Endothelial cell of umbilical vein (primary cell): ENCODE results near the gene RASL10A. TPM values are rescaled to one million over a fixed set of nuclear protein-coding genes. Genes with fewer than 3 reads are reported as not detected.

Experiments used
- BruUV-seq: library from RNA; stranded (reverse); fragments of 400-500 nt; replicated peaks from 2 replicates; lab custom pipeline; 2021; lab: Mats Ljungman, UMichigan
- CTCF ChIA-PET: fragments of 300-600, 350-600 bp; sonication (Branson Sonifier 250); formaldehyde crosslinking; loops from one replicate; lab custom pipeline; 2021; ENCODE audit warnings: antibody characterized with exemption, inconsistent platforms; lab: Charles Lee
- POLR2A ChIA-PET: fragments of 300-600, 350-600 bp; sonication (Branson Sonifier 250); formaldehyde crosslinking; loops from one replicate; lab custom pipeline; 2021; ENCODE audit warnings: antibody characterized with exemption, inconsistent platforms; lab: Charles Lee
- DNase-seq: peaks from one replicate; pipeline ENCODE4 v3.0.0-alpha.2; 2011; ENCODE audit warnings: low read depth, low spot score
- FAIRE-seq: peaks from 2 replicates; lab custom pipeline; 2011; peaks lifted over from hg19 to GRCh38; lab: Jason Lieb, UNC
- H2AFZ ChIP-seq: 2 replicates; pipeline ENCODE4 v1.6.0; 2012; ENCODE audit warnings: low read depth, low read length, control low read depth, inconsistent platforms
- H3K27ac ChIP-seq: 2 replicates; pipeline ENCODE4 v1.5.1; 2011; ENCODE audit warnings: low read depth, mild to moderate bottlenecking, control low read depth, low read length, moderate library complexity; ENCODE audit not compliant: insufficient read depth
- H3K27me3 ChIP-seq, 2 experiments: 2 replicates each; pipeline versions ENCODE4 v1.6.0 to v1.6.1; 2011; ENCODE audit warnings: low read length in 2 of 2, mixed read lengths in 1 of 2; ENCODE audit not compliant: control insufficient read depth in 2 of 2, insufficient read depth in 2 of 2
- H3K36me3 ChIP-seq, 2 experiments: 2 replicates in 1 of 2; 3 replicates in 1 of 2; pipeline ENCODE4 v1.5.1; 2011; ENCODE audit warnings: low read length in 2 of 2, mild to moderate bottlenecking in 1 of 2, moderate library complexity in 1 of 2; ENCODE audit not compliant: control insufficient read depth in 2 of 2, insufficient read depth in 2 of 2; ENCODE audit errors: extremely low read depth in 1 of 2
- H3K4me1 ChIP-seq: 3 replicates; pipeline ENCODE4 v1.5.1; 2011; ENCODE audit warnings: mild to moderate bottlenecking, low read length; ENCODE audit not compliant: control insufficient read depth, insufficient read depth; ENCODE audit errors: extremely low read depth
- H3K4me2 ChIP-seq: 2 replicates; pipeline ENCODE4 v1.6.1; 2011; ENCODE audit warnings: low read length, control low read depth, mixed read lengths; ENCODE audit not compliant: insufficient read depth
- H3K4me3 ChIP-seq, 3 experiments: fragments of 200-600 bp in 1 of 3; sonication (generic), shearing (Covaris generic) in 1 of 3; replicated peaks in 1 of 3; 2 replicates each; pipeline ENCODE4 v1.5.1; 2011 to 2016; ENCODE audit warnings: control low read depth in 3 of 3, low read length in 3 of 3, mild to moderate bottlenecking in 2 of 3, inconsistent platforms in 1 of 3, low read depth in 1 of 3, moderate library complexity in 1 of 3; ENCODE audit not compliant: insufficient read depth in 1 of 3
- H3K79me2 ChIP-seq: 2 replicates; pipeline ENCODE4 v1.6.0; 2012; ENCODE audit warnings: low read length, inconsistent platforms; ENCODE audit not compliant: control insufficient read depth, insufficient read depth
- H3K9ac ChIP-seq: replicated peaks from 2 replicates; pipeline ENCODE3; 2011; ENCODE audit warnings: low read length, control low read depth; ENCODE audit not compliant: insufficient read depth; ENCODE audit errors: extremely low read depth
- H3K9me1 ChIP-seq: replicated peaks from 3 replicates; pipeline ENCODE4 v1.6.0; 2011; ENCODE audit warnings: mild to moderate bottlenecking, low read length; ENCODE audit not compliant: control insufficient read depth, insufficient read depth; ENCODE audit errors: extremely low read depth
- H3K9me3 ChIP-seq: replicated peaks from 2 replicates; pipeline ENCODE4 v1.5.1; 2012; ENCODE audit warnings: low read length, inconsistent platforms; ENCODE audit not compliant: control insufficient read depth, insufficient read depth
- H4K20me1 ChIP-seq: replicated peaks from 2 replicates; pipeline ENCODE3; 2011; ENCODE audit warnings: mild to moderate bottlenecking, low read length; ENCODE audit not compliant: control insufficient read depth, insufficient read depth; ENCODE audit errors: extremely low read depth
- CTCF ChIP-seq, 2 donors: IDR thresholded peaks; 1 replicate in 1 of 2; 2 replicates in 1 of 2; pipeline ENCODE4 v1.5.1; 2011; ENCODE audit warnings: low read length in 2 of 2, mild to moderate bottlenecking in 2 of 2, moderate library complexity in 2 of 2, control low read depth in 1 of 2, inconsistent platforms in 1 of 2, low read depth in 1 of 2; ENCODE audit not compliant: insufficient read depth in 1 of 2; ENCODE audit errors: extremely low read depth in 1 of 2
- EZH2 ChIP-seq: IDR thresholded peaks from 2 replicates; pipeline ENCODE4 v1.6.1; 2012; ENCODE audit warnings: borderline replicate concordance, low read depth, mild to moderate bottlenecking, moderate library complexity, low read length, inconsistent platforms; ENCODE audit not compliant: severe bottlenecking
- FOS ChIP-seq: IDR thresholded peaks from 2 replicates; pipeline ENCODE4 v1.6.1; 2011; ENCODE audit warnings: mild to moderate bottlenecking, low read length, moderate library complexity, borderline replicate concordance; ENCODE audit not compliant: insufficient read depth
- GATA2 ChIP-seq: IDR thresholded peaks from 2 replicates; pipeline ENCODE4 v1.7.0; 2011; ENCODE audit warnings: low read depth, mild to moderate bottlenecking, moderate library complexity, mixed read lengths, low read length; ENCODE audit not compliant: insufficient read length, insufficient read depth
- JUN ChIP-seq: IDR thresholded peaks from 2 replicates; pipeline ENCODE4 v1.6.1; 2011; ENCODE audit warnings: borderline replicate concordance, low read depth; ENCODE audit not compliant: insufficient read length, insufficient read depth
- MAX ChIP-seq: IDR thresholded peaks from 2 replicates; pipeline ENCODE4 v1.6.1; 2011; ENCODE audit not compliant: insufficient read depth, insufficient read length
- MYC ChIP-seq: IDR thresholded peaks from one replicate; pipeline ENCODE4 v1.6.1; 2011; ENCODE audit warnings: mild to moderate bottlenecking, low read depth, low read length
- POLR2A ChIP-seq: IDR thresholded peaks from 2 replicates; pipeline ENCODE4 v1.6.1; 2012; ENCODE audit warnings: low read depth, mild to moderate bottlenecking, control low read depth, low read length
- POLR2AphosphoS5 ChIP-seq: IDR thresholded peaks from 2 replicates; pipeline ENCODE4 v1.6.1; 2012; ENCODE audit warnings: low read depth, mild to moderate bottlenecking, control low read depth, low read length, moderate library complexity; ENCODE audit not compliant: insufficient read depth
- dilution Hi-C: fragments of 300-500 bp; cut with MboI; formaldehyde crosslinking; loops from one replicate; pipeline ENCODE4 v1.15.0; 2019; ENCODE audit warnings: low sequenced_read_pairs; ENCODE audit not compliant: extremely low pct_ligation_motif_present
- intact Hi-C: fragments of 100-400 bp; cut with micrococcal nuclease; formaldehyde crosslinking; loops from one replicate; pipeline ENCODE4 v1.10.0; 2022
- polyA plus RNA-seq, 4 experiments: library from polyadenylated mRNA; depleted of rRNA in 3 of 4; stranded (reverse) in 3 of 4; unstranded in 1 of 4; fragments of >200 nt; gene quantifications; 2 replicates each; pipeline versions ENCODE4 v1.2.1 to v1.2.3, GENCODE V29; 2011 to 2012; ENCODE audit warnings: missing spikeins in 1 of 4
- total RNA-seq: library from RNA; stranded (reverse); gene quantifications from 2 replicates; pipeline ENCODE4 v1.2.3, GENCODE V29; 2021

The RASL10A gene
- total and polyA plus RNA-seq, 2 donors (not counting 3 experiments of a cell fraction or from before 2014, with no cell fraction given): 1.1 to 1.9 TPM

- Histone ChIP-seq H3K27ac (peak overlapping the region; percentile 87), H3K4me3 (peak overlapping the region in 2 of 3 experiments; percentile 1 to 82), H2AFZ (no peak overlapping the region), H3K9me1 (no peaks in the 10 kb centered on the region), H3K36me3 (peaks cover 0 to 4% of the 10 kb centered on the region in 2 experiments), H3K4me2 (peak overlapping the region; percentile 82), H4K20me1 (no peaks in the 10 kb centered on the region), H3K79me2 (peaks cover 9% of the 10 kb centered on the region), H3K27me3 (no peaks in the 10 kb centered on the region), H3K9me3 (no peaks in the 10 kb centered on the region), H3K9ac (peak overlapping the region; percentile 66), H3K4me1 (peaks cover 38% of the 10 kb centered on the region)
- no peak for FAIRE-seq
- dilution Hi-C loops (no loop called here), intact Hi-C loops (loop anchor here (5.0 kb wide), 1 partner anchor 41 kb away; the partner anchor contains the start of genes EWSR1 and RHBDD3)
- ChIA-PET CTCF (no interaction called here), POLR2A (no interaction called here)
- BruUV-seq: no TSS peak
- TF ChIP-seq POLR2A (no peak), MAX (no peak), POLR2AphosphoS5 (no peak), GATA2 (no peak)
- no peak for DNase-seq
These were observed 7.2 kb downstream of the RASL10A start for GRCh38 chr22:29308148-29308790.

GRCh38 chr22:29307596-29308147, 7.8 kb downstream of the RASL10A start:
- Histone ChIP-seq H2AFZ (peak overlapping the region; percentile 55), H3K4me1 (peaks cover 38% of the 10 kb centered on the region), H3K36me3 (peaks cover 0 to 4% of the 10 kb centered on the region in 2 experiments), H3K9ac (peak overlapping the region; percentile 77), H3K9me3 (no peaks in the 10 kb centered on the region), H3K27me3 (no peaks in the 10 kb centered on the region), H3K27ac (peak overlapping the region; percentile 87), H4K20me1 (no peaks in the 10 kb centered on the region), H3K4me3 (peak overlapping the region; percentile 82 to 85 (median 84)), H3K79me2 (peaks cover 9% of the 10 kb centered on the region), H3K9me1 (no peaks in the 10 kb centered on the region), H3K4me2 (peak overlapping the region; percentile 82)
- FAIRE-seq: peak; percentile 21
- ChIA-PET POLR2A (no interaction called here), CTCF (interaction anchor here (1.0 to 1.8 kb wide), 2 partner anchors 11 to 49 kb away, joined by 3 to 6 read pairs; no protein-coding TSS in a partner anchor)
- BruUV-seq: no TSS peak
- dilution Hi-C loops: no loop called here
- intact Hi-C loops: loop anchor here (5.0 kb wide), 1 partner anchor 40 kb away; the partner anchor contains the start of genes EWSR1 and RHBDD3
- TF ChIP-seq POLR2A (no peak), GATA2 (no peak), MAX (no peak), JUN (no peak), MYC (no peak), FOS (no peak), CTCF (IDR thresholded peaks at IDR 0.05; ENCODE audit: extremely low read depth in 1 of 2, insufficient read depth in 1 of 2, low read depth in 1 of 2, low read length in 2 of 2) (no peak), EZH2 (no peak), POLR2AphosphoS5 (no peak)
- no peak for DNase-seq
